ENCODE measurements around the gene TRPM3. TPM values are rescaled to one million over a fixed set of nuclear protein-coding genes. Genes with fewer than 3 reads are reported as not detected.

TRPM3 gene
- total RNA-seq, 1 donor: under 0.01 TPM

DNA sequence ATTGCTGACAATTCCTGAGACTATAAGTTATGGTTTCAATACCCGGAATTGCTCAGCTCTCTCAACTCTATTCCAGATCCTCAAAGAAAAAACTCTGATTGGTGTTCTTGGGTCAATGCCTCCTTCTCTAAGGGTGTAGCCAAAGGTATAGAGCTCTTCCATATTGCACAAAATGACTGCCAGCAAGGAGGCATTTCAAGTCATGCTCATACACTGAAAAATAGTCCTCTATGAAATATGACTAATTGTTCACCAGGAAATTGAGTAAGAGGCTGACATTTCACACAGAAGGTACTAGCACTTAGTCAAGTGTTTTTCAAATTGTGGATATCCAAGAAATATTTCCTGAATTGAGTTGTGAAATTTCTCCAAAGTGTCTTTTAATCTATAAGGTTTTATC, 595.9 kb downstream of the TRPM3 start:
- DNase-seq (ENCODE audit: low read depth): peak; percentile 35
- no peak overlapping the region for H3K4me3 ChIP-seq (ENCODE audit: low read depth, low read length)
- TF ChIP-seq, protein P1, sequence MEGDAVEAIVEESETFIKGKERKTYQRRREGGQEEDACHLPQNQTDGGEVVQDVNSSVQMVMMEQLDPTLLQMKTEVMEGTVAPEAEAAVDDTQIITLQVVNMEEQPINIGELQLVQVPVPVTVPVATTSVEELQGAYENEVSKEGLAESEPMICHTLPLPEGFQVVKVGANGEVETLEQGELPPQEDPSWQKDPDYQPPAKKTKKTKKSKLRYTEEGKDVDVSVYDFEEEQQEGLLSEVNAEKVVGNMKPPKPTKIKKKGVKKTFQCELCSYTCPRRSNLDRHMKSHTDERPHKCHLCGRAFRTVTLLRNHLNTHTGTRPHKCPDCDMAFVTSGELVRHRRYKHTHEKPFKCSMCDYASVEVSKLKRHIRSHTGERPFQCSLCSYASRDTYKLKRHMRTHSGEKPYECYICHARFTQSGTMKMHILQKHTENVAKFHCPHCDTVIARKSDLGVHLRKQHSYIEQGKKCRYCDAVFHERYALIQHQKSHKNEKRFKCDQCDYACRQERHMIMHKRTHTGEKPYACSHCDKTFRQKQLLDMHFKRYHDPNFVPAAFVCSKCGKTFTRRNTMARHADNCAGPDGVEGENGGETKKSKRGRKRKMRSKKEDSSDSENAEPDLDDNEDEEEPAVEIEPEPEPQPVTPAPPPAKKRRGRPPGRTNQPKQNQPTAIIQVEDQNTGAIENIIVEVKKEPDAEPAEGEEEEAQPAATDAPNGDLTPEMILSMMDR (IDR thresholded peaks at IDR 0.05; ENCODE audit: insufficient read depth, low read depth, low read length): no peak

- no peak for DNase-seq (ENCODE audit: low read depth)
- TF ChIP-seq, protein P1 (IDR thresholded peaks at IDR 0.05; ENCODE audit: insufficient read depth, low read depth, low read length): no peak
- H3K4me3 ChIP-seq (ENCODE audit: low read depth, low read length): no peak overlapping the region
Observed at GRCh38 chr9:70519912-70520724, 601.3 kb downstream of the TRPM3 start.

DNA sequence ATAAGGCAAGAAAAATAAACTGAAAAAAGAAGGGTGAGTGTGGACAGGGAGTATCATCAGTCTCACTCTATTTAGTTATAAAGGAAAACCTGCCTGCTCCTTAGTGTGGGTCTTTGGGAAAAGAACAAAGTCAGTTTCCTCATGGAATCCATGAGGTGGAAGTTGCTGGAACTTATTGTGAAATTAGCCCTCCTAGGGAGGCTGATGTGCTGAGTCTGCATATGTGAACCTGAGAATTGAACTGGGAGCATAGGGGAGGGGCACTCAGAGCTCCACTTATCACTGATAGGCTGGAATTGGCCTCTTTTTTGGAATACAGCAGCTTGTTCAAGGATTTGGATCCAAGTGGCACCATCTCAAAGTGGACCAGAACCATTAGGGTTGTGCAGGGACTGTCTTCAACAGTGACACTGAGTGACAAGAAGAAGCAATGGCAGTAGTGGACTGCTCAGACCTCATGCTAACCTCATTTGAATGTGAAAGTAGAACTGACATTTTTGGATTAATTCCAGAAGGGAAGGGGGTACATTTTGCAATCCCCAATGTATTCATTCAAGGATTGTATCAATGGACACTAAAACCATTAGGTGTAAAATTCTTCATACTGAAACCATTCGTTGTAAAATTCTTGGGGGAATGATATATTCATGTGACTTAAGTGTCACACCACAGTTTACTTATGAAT, 603.4 kb downstream of the TRPM3 start:
- no peak overlapping the region for H3K4me3 ChIP-seq (ENCODE audit: low read depth, low read length)
- peak; percentile 32 for DNase-seq (ENCODE audit: low read depth)
- TF ChIP-seq, protein P1 (IDR thresholded peaks at IDR 0.05; ENCODE audit: insufficient read depth, low read depth, low read length): no peak

GRCh38 chr9:70514273-70514672, 607.1 kb downstream of the TRPM3 start:
- TF ChIP-seq, protein P1 (IDR thresholded peaks at IDR 0.05; ENCODE audit: insufficient read depth, low read depth, low read length): no peak
- DNase-seq (ENCODE audit: low read depth): no peak
- no peak overlapping the region for H3K4me3 ChIP-seq (ENCODE audit: low read depth, low read length)

DNA sequence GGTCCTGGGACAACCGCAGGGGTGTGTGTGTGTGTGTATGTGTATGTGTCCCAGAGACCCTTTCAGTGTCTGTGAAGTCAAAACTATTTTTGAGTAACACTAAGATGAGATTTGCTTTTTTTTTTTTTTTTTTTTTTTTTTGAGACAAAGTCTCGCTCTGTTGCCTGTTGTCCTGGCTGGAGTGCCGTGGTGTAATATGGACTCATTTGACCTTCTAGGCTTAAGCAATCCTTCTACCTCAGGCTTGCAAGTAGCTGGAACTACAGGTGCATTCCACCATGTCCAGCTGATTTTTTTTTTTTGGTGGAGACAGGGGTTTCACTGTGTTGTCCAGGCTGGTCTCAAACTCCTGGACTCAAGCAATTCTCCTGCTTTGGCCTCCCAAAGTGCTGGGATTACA, 609.6 kb downstream of the TRPM3 start:
- TF ChIP-seq, protein P1 (IDR thresholded peaks at IDR 0.05; ENCODE audit: insufficient read depth, low read depth, low read length): no peak
- H3K4me3 ChIP-seq (ENCODE audit: low read depth, low read length): no peak overlapping the region
- no peak for DNase-seq (ENCODE audit: low read depth)

GRCh38 chr9:70510157-70510770, 611.2 kb downstream of the TRPM3 start:
- H3K4me3 ChIP-seq (ENCODE audit: low read depth, low read length): no peak overlapping the region
- DNase-seq (ENCODE audit: low read depth): peak; percentile 42
- TF ChIP-seq, protein P1 (IDR thresholded peaks at IDR 0.05; ENCODE audit: insufficient read depth, low read depth, low read length): peak; percentile 74

All from fibroblast of villous mesenchyme (primary cell).